GM12891 (cell line): ENCODE data around the gene ADSL.

Experiments
- POLR2A ChIP-seq: IDR thresholded peaks from 2 replicates; pipeline ENCODE4 v1.6.1; 2011; ENCODE audit warnings: low read depth, low read length, control low read depth
- POLR2AphosphoS5 ChIP-seq: IDR thresholded peaks from 2 replicates; pipeline ENCODE4 v1.6.1; 2011; ENCODE audit warnings: low read depth, low read length, control low read depth
- SPI1 ChIP-seq: IDR thresholded peaks from 2 replicates; pipeline ENCODE4 v1.6.1; 2011; ENCODE audit warnings: low read depth, low read length, control low read depth
- TAF1 ChIP-seq: IDR thresholded peaks from 2 replicates; pipeline ENCODE4 v1.6.1; 2011; ENCODE audit warnings: low read depth, low read length, control low read depth

DNA sequence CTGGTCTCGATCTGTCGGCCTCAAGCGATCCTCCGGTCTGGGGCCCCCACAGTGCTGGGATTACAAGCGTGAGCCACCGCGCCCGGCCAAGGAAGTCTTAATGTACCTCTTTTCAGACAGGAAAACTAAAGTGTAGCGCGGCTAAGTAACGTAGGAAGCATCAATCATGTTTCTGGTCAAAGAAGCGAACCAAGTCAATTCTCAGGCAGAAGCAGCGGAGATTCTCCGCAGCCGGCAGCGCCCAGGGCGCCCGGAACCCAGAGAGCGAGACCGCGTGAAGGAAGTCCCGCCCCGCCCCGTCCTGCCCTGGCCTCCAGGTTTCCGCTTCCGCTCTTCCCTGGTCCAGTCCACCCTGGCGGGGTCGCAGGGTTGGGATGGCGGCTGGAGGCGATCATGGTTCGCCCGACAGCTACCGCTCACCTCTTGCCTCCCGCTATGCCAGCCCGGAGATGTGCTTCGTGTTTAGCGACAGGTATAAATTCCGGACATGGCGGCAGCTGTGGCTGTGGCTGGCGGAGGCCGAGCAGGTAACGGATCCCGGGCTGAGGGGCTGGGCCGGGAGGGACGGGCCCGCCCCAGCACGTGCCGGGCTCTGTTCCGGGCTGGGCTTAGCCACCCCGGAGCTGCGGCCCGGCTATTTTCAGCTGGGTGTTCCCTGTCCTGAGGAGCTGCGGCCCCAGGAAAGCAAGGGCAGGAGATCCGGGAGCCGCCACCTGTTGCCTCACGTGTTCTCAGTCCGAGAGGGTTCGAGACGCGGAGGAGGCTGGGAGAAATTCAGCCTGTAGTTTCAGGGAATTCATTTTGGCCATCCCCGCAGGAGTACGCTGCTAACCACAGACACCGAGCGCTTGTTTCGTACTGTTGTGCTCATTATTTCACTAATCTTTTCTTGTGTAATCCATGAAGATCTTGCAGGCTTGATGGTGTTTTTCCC lies at the start of gene ADSL:
- peak; percentile 96 for TF ChIP-seq POLR2A
- TF ChIP-seq TAF1, result peak; percentile 80
- peak; percentile 97 for TF ChIP-seq POLR2AphosphoS5
- TF ChIP-seq SPI1, result peak; percentile 62
